GM12878 (cell line): ENCODE measurements around the gene MAST2. TPM values are rescaled to one million over a fixed set of nuclear protein-coding genes. Genes with fewer than 3 reads are reported as not detected.

Source experiments
- ATAC-seq: fragments of 200-7000 bp; cut with Tn5 transposase; 3 replicates; pipeline ENCODE4 v1.9.1; 2020; ENCODE audit warnings: mild to moderate bottlenecking, moderate library complexity
- BruUV-seq: library from RNA; stranded (reverse); fragments of 400-500 nt; replicated peaks from 2 replicates; lab custom pipeline; 2021; lab: Mats Ljungman, UMichigan
- CTCF ChIA-PET: fragments of 300-600 bp; sonication (Branson Sonifier 250); formaldehyde crosslinking; extraction: SDS; loops from one replicate; lab custom pipeline; 2021; ENCODE audit warnings: inconsistent platforms; lab: Yijun Ruan, JAX
- POLR2A ChIA-PET: fragments of 350-600 bp; formaldehyde crosslinking; extraction: SDS; loops from one replicate; lab custom pipeline; 2021; ENCODE audit warnings: inconsistent platforms; lab: Charles Lee
- RAD21 ChIA-PET: fragments of 300-600 bp; sonication (Branson Sonifier 250); formaldehyde crosslinking; loops from one replicate; lab custom pipeline; 2023; ENCODE audit warnings: antibody characterized with exemption; ENCODE audit not compliant: unreplicated experiment; lab: Charles Lee
- SMC1A ChIA-PET: fragments of 300-600 bp; sonication (Branson Sonifier 250); formaldehyde crosslinking; loops from one replicate; lab custom pipeline; 2023; ENCODE audit not compliant: unreplicated experiment, uncharacterized antibody; lab: Charles Lee
- DNase-seq: peaks from one replicate; pipeline ENCODE4 v3.0.0-alpha.2; 2011; ENCODE audit warnings: low read depth, low spot score
- FAIRE-seq: peaks from 3 replicates; lab custom pipeline; 2011; peaks lifted over from hg19 to GRCh38; lab: Jason Lieb, UNC
- H2AFZ ChIP-seq: 2 replicates; pipeline ENCODE4 v1.6.0; 2011; ENCODE audit warnings: low read depth, low read length, control low read depth; ENCODE audit not compliant: control insufficient read depth
- H3K27ac ChIP-seq: 2 replicates; pipeline ENCODE4 v1.5.1; 2011; ENCODE audit warnings: control low read depth; ENCODE audit not compliant: control insufficient read depth, insufficient read depth
- H3K27me3 ChIP-seq, 2 experiments: replicated peaks in 1 of 2; 2 replicates each; pipeline versions ENCODE4 v1.6.0 to v1.6.1; 2011; ENCODE audit warnings: low read length in 1 of 2; ENCODE audit not compliant: control insufficient read depth in 2 of 2, insufficient read depth in 2 of 2
- H3K36me3 ChIP-seq, 2 experiments: 2 replicates each; pipeline ENCODE4 v1.5.1; 2011; ENCODE audit warnings: low read length in 1 of 2; ENCODE audit not compliant: control insufficient read depth in 2 of 2, insufficient read depth in 2 of 2
- H3K4me1 ChIP-seq: 2 replicates; pipeline ENCODE4 v1.6.1; 2011; ENCODE audit warnings: mild to moderate bottlenecking, low read length, moderate library complexity, mixed read lengths; ENCODE audit not compliant: control insufficient read depth, insufficient read depth
- H3K4me2 ChIP-seq: 2 replicates; pipeline ENCODE4 v1.6.0; 2011; ENCODE audit warnings: control low read depth; ENCODE audit not compliant: control insufficient read depth, insufficient read depth
- H3K4me3 ChIP-seq: fragments of 200-600 bp; sonication (generic); 2 replicates; pipeline ENCODE4 v1.5.1; 2016
- H3K79me2 ChIP-seq: 2 replicates; pipeline ENCODE4 v1.6.0; 2011; ENCODE audit warnings: low read length; ENCODE audit not compliant: control insufficient read depth, insufficient read depth
- H3K9ac ChIP-seq: 2 replicates; pipeline ENCODE4 v1.8.0; 2011; ENCODE audit warnings: low read length, control low read depth, mixed read lengths; ENCODE audit not compliant: control insufficient read depth, insufficient read depth
- H3K9me3 ChIP-seq: replicated peaks from 3 replicates; pipeline ENCODE4 v1.5.1; 2011; ENCODE audit warnings: mild to moderate bottlenecking, low read length; ENCODE audit not compliant: control insufficient read depth, insufficient read depth
- H4K20me1 ChIP-seq: 2 replicates; pipeline ENCODE4 v1.6.0; 2011; ENCODE audit not compliant: control insufficient read depth, insufficient read depth
- EGR1 ChIP-seq, 2 experiments: IDR thresholded peaks; 1 replicate in 1 of 2; 2 replicates in 1 of 2; pipeline ENCODE4 v1.6.1; 2011 to 2012; ENCODE audit warnings: low read depth in 2 of 2, low read length in 2 of 2, borderline replicate concordance in 1 of 2, mild to moderate bottlenecking in 1 of 2, moderate library complexity in 1 of 2
- IKZF2 ChIP-seq, 2 experiments: fragments of 450-650 bp; IDR thresholded peaks; 2 replicates each; pipeline ENCODE4 v1.6.1; 2017; ENCODE audit warnings: mild to moderate bottlenecking in 2 of 2, moderate library complexity in 2 of 2
- MTA2 ChIP-seq: fragments of 450-650 bp; IDR thresholded peaks from 2 replicates; pipeline ENCODE4 v1.6.1; 2016; ENCODE audit warnings: low read depth, mild to moderate bottlenecking, moderate library complexity
- NRF1 ChIP-seq: conservative IDR thresholded peaks from 2 replicates; pipeline ENCODE4 v1.6.1; 2011; ENCODE audit warnings: mild to moderate bottlenecking, low read depth, low read length, improper control_type of control experiment
- RELA ChIP-seq: fragments of 450-650 bp; IDR thresholded peaks from 2 replicates; pipeline ENCODE4 v1.8.0; 2014; ENCODE audit warnings: borderline replicate concordance; ENCODE audit not compliant: partially characterized antibody
- SMC3 ChIP-seq: IDR thresholded peaks from 2 replicates; pipeline ENCODE4 v1.6.1; 2011; ENCODE audit warnings: low read length, improper control_type of control experiment, borderline replicate concordance
- SPI1 ChIP-seq: IDR thresholded peaks from 2 replicates; pipeline ENCODE4 v1.6.1; 2011; ENCODE audit warnings: low read depth, mild to moderate bottlenecking, low read length, moderate library complexity, borderline replicate concordance; ENCODE audit not compliant: insufficient read depth
- SREBF1 ChIP-seq: IDR thresholded peaks from 2 replicates; pipeline ENCODE4 v1.6.1; 2012; ENCODE audit warnings: mild to moderate bottlenecking, low read length
- SRF ChIP-seq, 2 experiments: IDR thresholded peaks; 2 replicates each; pipeline ENCODE4 v1.6.1; 2011; ENCODE audit warnings: low read depth in 2 of 2, low read length in 2 of 2, mild to moderate bottlenecking in 1 of 2, moderate library complexity in 1 of 2
- TCF3 ChIP-seq: IDR thresholded peaks from 2 replicates; pipeline ENCODE4 v1.6.1; 2012; ENCODE audit warnings: low read depth, mild to moderate bottlenecking, low read length, borderline replicate concordance; ENCODE audit not compliant: insufficient read depth
- YBX1 ChIP-seq: fragments of 450-650 bp; IDR thresholded peaks from 2 replicates; pipeline ENCODE4 v1.6.1; 2016; ENCODE audit warnings: antibody characterized with exemption
- YY1 ChIP-seq: IDR thresholded peaks from 2 replicates; pipeline ENCODE4 v1.6.1; 2011; ENCODE audit warnings: low read depth, mild to moderate bottlenecking, low read length
- ZNF217 ChIP-seq: fragments of 450-650 bp; IDR thresholded peaks from 2 replicates; pipeline ENCODE4 v1.6.1; 2017; ENCODE audit warnings: antibody characterized with exemption, mild to moderate bottlenecking
- WGBS: methylation state at CpG from one replicate; pipeline ENCODE4 v1.1.6; 2016; ENCODE audit warnings: low lambda C conversion rate; ENCODE audit not compliant: insufficient replicate concordance, insufficient coverage; ENCODE audit errors: missing lambda C conversion rate; 5-methylcytosine and 5-hydroxymethylcytosine counted together
- in situ Hi-C: fragments of 300-500 bp; cut with MboI; formaldehyde crosslinking; loops from 9 replicates; pipeline ENCODE4 v1.14.3; 2018; ENCODE audit warnings: mixed read lengths
- intact Hi-C: fragments of 100-400 bp; cut with micrococcal nuclease; formaldehyde crosslinking; loops from one replicate; pipeline ENCODE4 v1.14.2; 2022; ENCODE audit not compliant: unreplicated experiment
- polyA plus RNA-seq, 11 experiments: library from polyadenylated mRNA; depleted of rRNA in 4 of 11; unstranded in 6 of 11; stranded (reverse) in 5 of 11; fragments of >200 nt; fragmentation: Nextera tagmentation in 4 of 11; fragmentation: Illumina TruSeq in 1 of 11; extraction: Ambion mirVana in 4 of 11; extraction: Trizol in 1 of 11; gene quantifications; 1 replicate in 1 of 11; 2 replicates in 10 of 11; pipeline versions ENCODE4 v1.2.1 to v1.2.3, GENCODE V29; 2011 to 2016; ENCODE audit warnings: inconsistent platforms in 2 of 11, missing spikeins in 2 of 11, low read depth in 1 of 11
- total RNA-seq, 4 experiments: library from RNA; depleted of rRNA in 3 of 4; stranded (reverse); fragments of >200 nt in 3 of 4; fragmentation: Illumina TruSeq in 1 of 4; extraction: Trizol in 1 of 4; gene quantifications; 2 replicates each; pipeline versions ENCODE4 v1.2.1 to v1.2.3, GENCODE V29; 2013 to 2021
- TF ChIP-seq, protein P1 (sequence below): fragments of 450-650 bp; formaldehyde crosslinking; IDR thresholded peaks from 2 replicates; pipeline ENCODE4 v1.4.0; 2022; ENCODE audit warnings: mild to moderate bottlenecking, moderate library complexity
- TF ChIP-seq, protein P2 (sequence below): IDR thresholded peaks from 2 replicates; pipeline ENCODE4 v1.6.1; 2012; ENCODE audit warnings: low read depth, low read length, improper control_type of control experiment
- TF ChIP-seq, protein P3 (sequence below): IDR thresholded peaks from 2 replicates; pipeline ENCODE4 v1.6.1; 2011; ENCODE audit warnings: low read depth, low read length, improper control_type of control experiment, borderline replicate concordance

Gene MAST2
- total and polyA plus RNA-seq, 10 of the 15 experiments (the other 5 are each of a cell fraction or from before 2014, with no cell fraction given) = 1.0 to 28.7 (median 13.8) TPM

DNA sequence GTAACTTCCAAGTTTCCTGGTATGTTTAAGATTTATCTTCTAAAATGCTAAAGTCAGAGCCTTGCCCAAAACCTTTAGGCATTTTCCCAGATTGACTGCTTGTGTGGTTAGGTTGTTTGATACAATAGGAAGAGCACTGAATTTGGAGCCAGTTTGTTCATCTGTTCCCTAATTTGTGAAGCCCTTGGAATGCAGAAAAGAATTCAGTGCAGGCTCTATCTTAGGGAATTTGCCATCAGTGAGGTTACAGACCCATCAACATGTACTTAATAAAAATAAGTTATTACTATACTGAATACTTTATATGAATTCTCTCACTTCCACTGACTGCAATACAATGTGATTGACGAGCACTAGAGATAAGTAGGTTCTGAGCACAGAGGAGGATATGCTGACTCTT is 208.8 kb downstream of the MAST2 start:
- BruUV-seq = no TSS peak
- Histone ChIP-seq H3K9ac (no peak overlapping the region), H3K4me2 (no peak overlapping the region), H3K27me3 (no peaks in the 10 kb centered on the region), H3K4me3 (no peak overlapping the region), H3K4me1 (no peaks in the 10 kb centered on the region), H3K9me3 (no peaks in the 10 kb centered on the region), H3K27ac (no peak overlapping the region), H2AFZ (no peak overlapping the region), H4K20me1 (no peaks in the 10 kb centered on the region), H3K79me2 (no peaks in the 10 kb centered on the region), H3K36me3 (peaks cover 4 to 13% of the 10 kb centered on the region in 2 experiments; a peak in 3 of 4 replicates)
- intact Hi-C loops = no loop called here
- POLR2A ChIA-PET = no interaction called here
- in situ Hi-C loops = no loop called here
- RAD21 ChIA-PET = no interaction called here
- DNase-seq (no peak), ATAC-seq (no peak), FAIRE-seq (no peak)
- CTCF ChIA-PET = no interaction called here
- 90% methylated on average over 1 of the region's 1 CpG for WGBS
- TF ChIP-seq IKZF2 (IDR thresholded peaks at IDR 0.05) (no peak), SREBF1 (no peak), SPI1 (no peak), SRF (IDR thresholded peaks at IDR 0.05; ENCODE audit: low read depth in 2 of 2, low read length in 2 of 2) (no peak), TCF3 (no peak), SMC3 (no peak), YBX1 (no peak), EGR1 (IDR thresholded peaks at IDR 0.05; ENCODE audit: borderline replicate concordance in 1 of 2, low read depth in 2 of 2, low read length in 2 of 2) (no peak), NRF1 (no peak), MTA2 (no peak), ZNF217 (no peak), RELA (no peak), YY1 (no peak)
- TF ChIP-seq, protein P1, sequence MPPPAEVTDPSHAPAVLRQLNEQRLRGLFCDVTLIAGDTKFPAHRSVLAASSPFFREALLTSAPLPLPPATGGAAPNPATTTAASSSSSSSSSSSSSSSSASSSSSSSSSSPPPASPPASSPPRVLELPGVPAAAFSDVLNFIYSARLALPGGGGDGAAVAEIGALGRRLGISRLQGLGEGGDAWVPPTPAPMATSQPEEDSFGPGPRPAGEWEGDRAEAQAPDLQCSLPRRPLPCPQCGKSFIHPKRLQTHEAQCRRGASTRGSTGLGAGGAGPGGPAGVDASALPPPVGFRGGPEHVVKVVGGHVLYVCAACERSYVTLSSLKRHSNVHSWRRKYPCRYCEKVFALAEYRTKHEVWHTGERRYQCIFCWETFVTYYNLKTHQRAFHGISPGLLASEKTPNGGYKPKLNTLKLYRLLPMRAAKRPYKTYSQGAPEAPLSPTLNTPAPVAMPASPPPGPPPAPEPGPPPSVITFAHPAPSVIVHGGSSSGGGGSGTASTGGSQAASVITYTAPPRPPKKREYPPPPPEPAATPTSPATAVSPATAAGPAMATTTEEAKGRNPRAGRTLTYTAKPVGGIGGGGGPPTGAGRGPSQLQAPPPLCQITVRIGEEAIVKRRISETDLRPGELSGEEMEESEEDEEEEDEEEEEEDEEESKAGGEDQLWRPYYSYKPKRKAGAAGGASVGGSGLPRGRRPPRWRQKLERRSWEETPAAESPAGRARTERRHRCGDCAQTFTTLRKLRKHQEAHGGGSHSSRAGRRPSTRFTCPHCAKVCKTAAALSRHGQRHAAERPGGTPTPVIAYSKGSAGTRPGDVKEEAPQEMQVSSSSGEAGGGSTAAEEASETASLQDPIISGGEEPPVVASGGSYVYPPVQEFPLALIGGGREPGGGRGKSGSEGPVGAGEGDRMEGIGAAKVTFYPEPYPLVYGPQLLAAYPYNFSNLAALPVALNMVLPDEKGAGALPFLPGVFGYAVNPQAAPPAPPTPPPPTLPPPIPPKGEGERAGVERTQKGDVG = no peak
- TF ChIP-seq, protein P2, sequence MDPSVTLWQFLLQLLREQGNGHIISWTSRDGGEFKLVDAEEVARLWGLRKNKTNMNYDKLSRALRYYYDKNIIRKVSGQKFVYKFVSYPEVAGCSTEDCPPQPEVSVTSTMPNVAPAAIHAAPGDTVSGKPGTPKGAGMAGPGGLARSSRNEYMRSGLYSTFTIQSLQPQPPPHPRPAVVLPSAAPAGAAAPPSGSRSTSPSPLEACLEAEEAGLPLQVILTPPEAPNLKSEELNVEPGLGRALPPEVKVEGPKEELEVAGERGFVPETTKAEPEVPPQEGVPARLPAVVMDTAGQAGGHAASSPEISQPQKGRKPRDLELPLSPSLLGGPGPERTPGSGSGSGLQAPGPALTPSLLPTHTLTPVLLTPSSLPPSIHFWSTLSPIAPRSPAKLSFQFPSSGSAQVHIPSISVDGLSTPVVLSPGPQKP = no peak
- TF ChIP-seq, protein P3, sequence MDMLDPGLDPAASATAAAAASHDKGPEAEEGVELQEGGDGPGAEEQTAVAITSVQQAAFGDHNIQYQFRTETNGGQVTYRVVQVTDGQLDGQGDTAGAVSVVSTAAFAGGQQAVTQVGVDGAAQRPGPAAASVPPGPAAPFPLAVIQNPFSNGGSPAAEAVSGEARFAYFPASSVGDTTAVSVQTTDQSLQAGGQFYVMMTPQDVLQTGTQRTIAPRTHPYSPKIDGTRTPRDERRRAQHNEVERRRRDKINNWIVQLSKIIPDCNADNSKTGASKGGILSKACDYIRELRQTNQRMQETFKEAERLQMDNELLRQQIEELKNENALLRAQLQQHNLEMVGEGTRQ = no peak
- SMC1A ChIA-PET = no interaction called here
